Uterus (tissue), 2 donors: Measurements from ENCODE around the gene CTSC.

Experiments used
- POLR2A ChIP-seq, 2 donors: fragments of 450-650 bp; IDR thresholded peaks; one replicate each; pipeline ENCODE4 v1.6.1; 2016; ENCODE audit warnings: antibody characterized with exemption in 2 of 2, mild to moderate bottlenecking in 1 of 2, moderate library complexity in 1 of 2
- TF ChIP-seq, protein P1 (sequence below), 4 experiments: fragments of 200-600 bp in 2 of 4; fragments of 450-650 bp in 2 of 4; sonication (generic) in 2 of 4; IDR thresholded peaks; one replicate each; pipeline ENCODE4 v1.5.1; 2016 to 2019; ENCODE audit warnings: antibody characterized with exemption in 4 of 4, mild to moderate bottlenecking in 2 of 4, moderate library complexity in 1 of 4

GRCh38 chr11:88250566-88251242 is 86.8 kb downstream of the CTSC start:
- TF ChIP-seq, protein P1, sequence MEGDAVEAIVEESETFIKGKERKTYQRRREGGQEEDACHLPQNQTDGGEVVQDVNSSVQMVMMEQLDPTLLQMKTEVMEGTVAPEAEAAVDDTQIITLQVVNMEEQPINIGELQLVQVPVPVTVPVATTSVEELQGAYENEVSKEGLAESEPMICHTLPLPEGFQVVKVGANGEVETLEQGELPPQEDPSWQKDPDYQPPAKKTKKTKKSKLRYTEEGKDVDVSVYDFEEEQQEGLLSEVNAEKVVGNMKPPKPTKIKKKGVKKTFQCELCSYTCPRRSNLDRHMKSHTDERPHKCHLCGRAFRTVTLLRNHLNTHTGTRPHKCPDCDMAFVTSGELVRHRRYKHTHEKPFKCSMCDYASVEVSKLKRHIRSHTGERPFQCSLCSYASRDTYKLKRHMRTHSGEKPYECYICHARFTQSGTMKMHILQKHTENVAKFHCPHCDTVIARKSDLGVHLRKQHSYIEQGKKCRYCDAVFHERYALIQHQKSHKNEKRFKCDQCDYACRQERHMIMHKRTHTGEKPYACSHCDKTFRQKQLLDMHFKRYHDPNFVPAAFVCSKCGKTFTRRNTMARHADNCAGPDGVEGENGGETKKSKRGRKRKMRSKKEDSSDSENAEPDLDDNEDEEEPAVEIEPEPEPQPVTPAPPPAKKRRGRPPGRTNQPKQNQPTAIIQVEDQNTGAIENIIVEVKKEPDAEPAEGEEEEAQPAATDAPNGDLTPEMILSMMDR (IDR thresholded peaks at IDR 0.05), result no peak
- no peak for TF ChIP-seq POLR2A (IDR thresholded peaks at IDR 0.05)
